Measurements from ENCODE around the gene SERPING1. TPM values are rescaled to one million over a fixed set of nuclear protein-coding genes. Genes with fewer than 3 reads are reported as not detected.

SERPING1 gene
- total RNA-seq, 4 donors from 2014 or later = 107 to 343 (median 196) TPM

GRCh38 chr11:57604296-57605027 is 7.0 kb downstream of the SERPING1 start:
- no peak for DNase-seq
- H3K27me3 ChIP-seq = no peaks in the 10 kb centered on the region
- intact Hi-C loops (cut with DNase I) = no loop called here
- H3K36me3 ChIP-seq = no peaks in the 10 kb centered on the region
- TF ChIP-seq, protein P1, sequence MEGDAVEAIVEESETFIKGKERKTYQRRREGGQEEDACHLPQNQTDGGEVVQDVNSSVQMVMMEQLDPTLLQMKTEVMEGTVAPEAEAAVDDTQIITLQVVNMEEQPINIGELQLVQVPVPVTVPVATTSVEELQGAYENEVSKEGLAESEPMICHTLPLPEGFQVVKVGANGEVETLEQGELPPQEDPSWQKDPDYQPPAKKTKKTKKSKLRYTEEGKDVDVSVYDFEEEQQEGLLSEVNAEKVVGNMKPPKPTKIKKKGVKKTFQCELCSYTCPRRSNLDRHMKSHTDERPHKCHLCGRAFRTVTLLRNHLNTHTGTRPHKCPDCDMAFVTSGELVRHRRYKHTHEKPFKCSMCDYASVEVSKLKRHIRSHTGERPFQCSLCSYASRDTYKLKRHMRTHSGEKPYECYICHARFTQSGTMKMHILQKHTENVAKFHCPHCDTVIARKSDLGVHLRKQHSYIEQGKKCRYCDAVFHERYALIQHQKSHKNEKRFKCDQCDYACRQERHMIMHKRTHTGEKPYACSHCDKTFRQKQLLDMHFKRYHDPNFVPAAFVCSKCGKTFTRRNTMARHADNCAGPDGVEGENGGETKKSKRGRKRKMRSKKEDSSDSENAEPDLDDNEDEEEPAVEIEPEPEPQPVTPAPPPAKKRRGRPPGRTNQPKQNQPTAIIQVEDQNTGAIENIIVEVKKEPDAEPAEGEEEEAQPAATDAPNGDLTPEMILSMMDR (IDR thresholded peaks at IDR 0.05) = no peak
- TF ChIP-seq POLR2A (IDR thresholded peaks at IDR 0.05) = no peak
- H3K9me3 ChIP-seq = no peaks in the 10 kb centered on the region
- H3K4me1 ChIP-seq = no peaks in the 10 kb centered on the region
- H3K4me3 ChIP-seq (replicated peaks in 1 of 3) = no peak overlapping the region
- WGBS, 2 donors = 70 to 74% methylated on average over 8 of the region's 8 CpGs
- no peak overlapping the region for H3K27ac ChIP-seq

- no peaks in the 10 kb centered on the region for H3K4me1 ChIP-seq
- TF ChIP-seq, protein P1 (IDR thresholded peaks at IDR 0.05) = no peak
- TF ChIP-seq POLR2A (IDR thresholded peaks at IDR 0.05) = no peak
- no peaks in the 10 kb centered on the region for H3K36me3 ChIP-seq
- no peak overlapping the region for H3K4me3 ChIP-seq (replicated peaks in 1 of 3)
- no peaks in the 10 kb centered on the region for H3K27me3 ChIP-seq
- intact Hi-C loops (cut with DNase I) = no loop called here
- DNase-seq = no peak
- WGBS, 2 donors = 92 to 94% methylated on average over 5 of the region's 5 CpGs
- no peak overlapping the region for H3K27ac ChIP-seq
- H3K9me3 ChIP-seq = no peaks in the 10 kb centered on the region
Measured at GRCh38 chr11:57605028-57605420, 7.5 kb downstream of the SERPING1 start.

DNA sequence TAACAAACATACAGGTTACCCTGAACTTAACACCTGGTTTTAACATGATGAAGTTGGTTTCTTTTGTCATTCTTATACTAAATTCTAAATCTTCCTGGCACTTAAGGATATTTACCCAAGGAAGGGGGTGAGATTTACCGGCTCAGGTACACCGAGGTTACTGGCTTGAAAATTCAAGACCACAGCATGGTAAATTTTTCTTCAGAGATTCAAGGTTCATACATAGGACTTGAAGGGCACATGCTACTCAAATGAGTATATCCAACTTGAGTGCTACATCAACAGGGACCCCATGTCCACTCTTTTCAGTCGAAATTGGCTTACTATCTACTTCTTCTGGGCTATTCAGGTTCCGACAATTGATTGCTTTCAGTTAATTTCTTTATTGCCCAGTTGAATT is 12.7 kb downstream of the SERPING1 start:
- no peak for TF ChIP-seq POLR2A (IDR thresholded peaks at IDR 0.05)
- TF ChIP-seq, protein P1 (IDR thresholded peaks at IDR 0.05) = no peak
- peaks cover 0 to 5% of the 10 kb centered on the region in 2 donors for H3K36me3 ChIP-seq

DNA sequence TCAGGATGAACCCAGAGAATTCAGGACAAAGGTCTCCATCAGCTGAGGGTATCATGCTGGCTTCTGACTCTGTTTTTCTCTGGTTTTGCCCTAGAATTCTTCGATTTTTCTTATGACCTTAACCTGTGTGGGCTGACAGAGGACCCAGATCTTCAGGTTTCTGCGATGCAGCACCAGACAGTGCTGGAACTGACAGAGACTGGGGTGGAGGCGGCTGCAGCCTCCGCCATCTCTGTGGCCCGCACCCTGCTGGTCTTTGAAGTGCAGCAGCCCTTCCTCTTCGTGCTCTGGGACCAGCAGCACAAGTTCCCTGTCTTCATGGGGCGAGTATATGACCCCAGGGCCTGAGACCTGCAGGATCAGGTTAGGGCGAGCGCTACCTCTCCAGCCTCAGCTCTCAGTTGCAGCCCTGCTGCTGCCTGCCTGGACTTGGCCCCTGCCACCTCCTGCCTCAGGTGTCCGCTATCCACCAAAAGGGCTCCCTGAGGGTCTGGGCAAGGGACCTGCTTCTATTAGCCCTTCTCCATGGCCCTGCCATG is 16.8 kb downstream of the SERPING1 start:
- TF ChIP-seq, protein P1 (IDR thresholded peaks at IDR 0.05) = no peak
- TF ChIP-seq POLR2A (IDR thresholded peaks at IDR 0.05) = no peak
- no peak overlapping the region for H3K4me3 ChIP-seq (replicated peaks in 1 of 3)
- 69 to 85% methylated on average over 9 to 10 of the region's 10 CpGs for WGBS, 2 donors
- H3K27ac ChIP-seq = no peak overlapping the region
- H3K4me1 ChIP-seq = peaks cover 0 to 7% of the 10 kb centered on the region in 2 donors
- intact Hi-C loops (cut with DNase I) = no loop called here
- DNase-seq = peak in 1 of 2 donors; percentile 13
- peaks cover 0 to 5% of the 10 kb centered on the region in 2 donors for H3K36me3 ChIP-seq
- no peaks in the 10 kb centered on the region for H3K9me3 ChIP-seq
- H3K27me3 ChIP-seq = no peaks in the 10 kb centered on the region

More for the DNA sequence above, 12.7 kb downstream of the SERPING1 start:
- intact Hi-C loops (cut with DNase I) = no loop called here
- DNase-seq = no peak
- Histone ChIP-seq H3K27ac (no peak overlapping the region), H3K27me3 (no peaks in the 10 kb centered on the region), H3K9me3 (no peaks in the 10 kb centered on the region), H3K4me3 (replicated peaks in 1 of 3) (no peak overlapping the region), H3K4me1 (peaks cover 0 to 7% of the 10 kb centered on the region in 2 donors)
- WGBS, 2 donors = 93 to 97% methylated on average over 4 of the region's 4 CpGs

DNA sequence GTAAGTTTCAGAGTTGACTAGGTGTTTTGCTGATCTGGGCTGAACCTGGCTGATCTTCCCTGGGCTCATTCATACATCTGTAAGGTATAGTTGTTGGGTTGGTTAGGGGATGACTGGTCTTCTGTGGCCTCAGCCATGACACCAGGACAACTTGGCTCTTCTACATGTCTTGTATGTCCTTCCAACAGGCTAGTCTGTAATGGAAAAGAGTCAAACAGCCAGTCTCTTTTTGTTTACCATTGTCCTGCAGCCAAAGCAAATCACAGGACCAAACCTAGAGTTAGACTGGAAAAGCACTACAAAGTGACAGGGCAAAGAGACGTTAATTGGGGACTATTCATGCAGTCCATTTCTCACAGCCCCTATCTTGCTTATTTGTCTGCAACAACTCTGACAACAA is 17.8 kb downstream of the SERPING1 start:
- H3K27ac ChIP-seq = no peak overlapping the region
- TF ChIP-seq POLR2A (IDR thresholded peaks at IDR 0.05) = no peak
- TF ChIP-seq, protein P1 (IDR thresholded peaks at IDR 0.05) = no peak
- H3K9me3 ChIP-seq = no peaks in the 10 kb centered on the region
- no peak for DNase-seq
- H3K4me1 ChIP-seq = peaks cover 0 to 7% of the 10 kb centered on the region in 2 donors
- H3K27me3 ChIP-seq = no peaks in the 10 kb centered on the region
- peaks cover 0 to 5% of the 10 kb centered on the region in 2 donors for H3K36me3 ChIP-seq
- WGBS, 2 donors = 71 to 79% methylated on average over 1 of the region's 1 CpG
- intact Hi-C loops (cut with DNase I) = no loop called here
- H3K4me3 ChIP-seq (replicated peaks in 1 of 3) = no peak overlapping the region

Data from thyroid gland (tissue), 4 donors.